ENCODE data around the gene BEST1.
"Not testable (repeated sequence)": the region's sequence is repeated elsewhere in the genome, so short reads cannot be mapped to it uniquely, and the experiment has no call there.

Gene BEST1

GRCh38 chr11:61980783-61981541 is 30.8 kb downstream of the BEST1 start:
- DNase-seq = no peak

GRCh38 chr11:61983419-61983818 is 33.3 kb downstream of the BEST1 start:
- no peak for DNase-seq

GRCh38 chr11:61985869-61986268 is 35.7 kb downstream of the BEST1 start:
- DNase-seq = no peak

GRCh38 chr11:61994981-61995380 is 44.8 kb downstream of the BEST1 start:
- no peak for DNase-seq

- no peak for DNase-seq
Observed at GRCh38 chr11:61996933-61997332, 46.8 kb downstream of the BEST1 start.

DNA sequence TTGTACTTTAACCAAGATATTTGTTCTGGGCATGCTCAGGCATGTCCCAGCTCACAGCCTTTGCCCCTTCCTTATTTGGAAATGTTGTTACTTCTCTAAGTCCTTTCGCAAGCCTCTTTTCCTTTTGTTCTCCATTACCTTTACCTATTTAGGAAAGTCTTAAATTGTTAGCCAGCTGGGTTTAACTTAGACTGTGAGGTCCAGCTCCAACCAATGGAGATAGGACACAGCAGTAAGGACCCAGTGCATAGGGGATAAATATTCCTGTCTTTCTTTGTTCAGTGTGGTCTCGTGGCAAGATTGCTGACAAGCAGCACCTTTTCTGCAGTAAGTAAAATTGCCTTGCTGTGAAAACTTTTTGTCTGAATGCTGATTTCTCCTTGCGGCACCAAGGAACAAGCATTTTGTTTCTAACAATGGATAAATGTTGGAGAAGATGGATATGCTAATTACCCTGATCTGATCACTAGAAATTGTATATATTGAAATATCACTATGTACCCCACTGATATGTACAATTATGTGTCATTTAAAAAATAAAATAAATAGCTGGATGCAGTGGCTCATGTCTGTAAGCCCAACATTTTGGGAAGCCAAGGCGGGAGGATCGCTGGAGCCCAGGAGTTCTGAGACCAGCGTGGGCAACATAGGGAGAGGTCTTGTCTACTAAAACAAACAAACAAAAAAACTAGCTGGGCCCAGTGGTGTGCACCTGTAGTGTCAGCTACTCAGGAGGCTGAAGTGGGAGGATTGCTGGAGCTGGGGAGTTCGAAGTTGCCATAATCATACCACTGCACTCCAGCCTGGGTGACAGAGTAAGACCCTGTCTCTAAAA is 49.2 kb downstream of the BEST1 start:
- DNase-seq = no peak

DNA sequence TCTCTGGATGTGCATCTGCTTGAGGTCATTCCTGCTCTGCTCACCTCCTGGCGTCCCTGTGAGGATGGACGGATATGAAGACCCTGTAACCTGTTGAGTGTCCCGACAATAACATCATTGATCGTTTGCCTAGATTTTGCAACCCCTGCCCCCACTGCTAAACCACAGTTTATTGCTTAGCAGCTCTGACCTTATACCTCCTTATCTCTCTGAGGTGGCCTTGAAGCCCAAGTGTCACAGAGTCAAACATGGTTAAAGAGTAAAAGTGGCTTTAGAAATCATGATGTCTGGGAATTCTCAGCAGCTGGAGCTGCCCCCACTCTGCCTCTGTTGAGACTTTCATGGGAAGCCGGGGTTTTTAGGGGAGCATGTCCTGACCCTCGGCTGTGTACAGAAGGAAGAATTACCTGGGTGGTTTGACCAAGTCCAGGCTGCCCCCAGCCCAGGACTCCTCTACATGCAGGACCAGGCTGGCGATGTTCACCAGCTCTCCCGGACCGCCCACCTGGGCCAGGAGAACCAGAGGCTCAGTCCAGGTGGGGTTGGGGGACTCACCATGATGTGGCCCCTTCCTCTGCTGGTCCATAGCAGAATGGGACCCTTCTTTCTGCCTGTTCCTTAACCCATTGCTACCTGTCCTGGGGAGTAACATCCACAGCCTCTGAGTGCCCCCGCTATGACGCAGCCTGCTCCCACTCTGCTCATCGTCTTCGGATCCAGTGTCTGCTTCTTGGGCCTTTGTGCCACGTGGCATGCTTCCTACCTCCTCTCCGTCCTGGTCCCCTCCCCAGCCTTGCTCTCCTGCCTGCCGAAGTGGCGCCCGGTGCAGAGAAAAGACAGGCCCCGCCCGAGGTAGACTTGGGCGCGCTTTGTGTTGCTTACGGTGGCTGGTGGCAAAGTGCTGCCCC is 50.6 kb downstream of the BEST1 start:
- DNase-seq = no peak

DNA sequence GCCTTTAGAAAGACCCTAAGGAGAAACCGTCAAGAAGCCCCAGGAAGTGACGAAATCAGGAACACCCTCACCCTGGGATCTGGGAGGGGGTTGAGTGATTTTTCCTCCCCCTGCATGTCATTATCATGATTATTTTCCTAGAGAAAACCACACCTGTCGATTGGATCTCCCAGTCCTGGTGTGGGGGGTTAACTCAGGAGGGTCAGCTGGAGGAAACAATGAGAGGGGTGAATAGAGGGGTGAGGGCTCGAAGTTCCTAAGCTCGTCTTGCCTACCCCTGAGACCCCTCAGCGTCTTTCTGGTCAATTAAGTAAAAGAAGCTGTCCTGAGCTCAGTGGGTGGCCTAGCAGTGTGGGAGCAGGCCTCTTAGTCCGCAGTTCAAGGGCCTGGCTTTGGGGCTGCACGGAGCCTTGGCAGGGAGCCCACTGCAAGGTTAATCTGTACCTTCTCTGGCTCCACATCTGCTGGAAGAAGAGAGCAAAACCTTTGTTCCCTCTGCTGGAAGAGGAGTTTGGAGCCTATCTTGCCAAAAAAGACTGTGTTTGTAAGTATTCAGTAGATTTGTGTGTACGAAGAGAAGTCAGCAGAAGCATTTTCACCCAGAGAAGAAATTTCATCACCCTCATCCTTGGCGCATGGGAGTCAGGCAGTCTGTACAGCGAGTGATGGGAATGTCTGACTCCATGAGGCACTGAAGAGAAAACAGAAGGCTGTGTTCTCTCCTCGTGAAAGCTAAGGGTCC is 51.5 kb downstream of the BEST1 start:
- DNase-seq = no peak

- DNase-seq = not testable (repeated sequence)
Observed at GRCh38 chr11:62002283-62002682, 52.1 kb downstream of the BEST1 start.

- DNase-seq = peak; percentile 12
Observed at GRCh38 chr11:62004473-62004872, 54.3 kb downstream of the BEST1 start.

DNA sequence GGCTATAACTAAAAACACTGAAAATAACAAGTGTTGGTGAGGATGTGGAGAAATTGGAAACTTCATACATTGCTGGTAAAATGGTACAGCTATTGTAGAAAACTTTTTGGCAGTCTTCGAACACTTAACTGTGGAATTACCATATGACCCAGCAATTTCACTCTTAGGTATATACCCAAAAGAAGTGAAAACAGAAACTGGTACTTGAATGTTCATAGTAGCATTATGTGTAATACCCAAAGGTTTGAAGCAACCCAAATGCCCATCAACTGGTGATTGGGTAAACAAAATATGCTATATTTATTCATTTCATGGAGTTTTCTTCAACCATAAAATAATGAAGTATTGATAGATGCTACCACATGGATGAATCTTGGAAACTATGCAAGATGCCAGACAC is 58.0 kb downstream of the BEST1 start:
- no peak for DNase-seq

- DNase-seq = no peak
Observed at GRCh38 chr11:62010935-62011528, 60.9 kb downstream of the BEST1 start.

DNA sequence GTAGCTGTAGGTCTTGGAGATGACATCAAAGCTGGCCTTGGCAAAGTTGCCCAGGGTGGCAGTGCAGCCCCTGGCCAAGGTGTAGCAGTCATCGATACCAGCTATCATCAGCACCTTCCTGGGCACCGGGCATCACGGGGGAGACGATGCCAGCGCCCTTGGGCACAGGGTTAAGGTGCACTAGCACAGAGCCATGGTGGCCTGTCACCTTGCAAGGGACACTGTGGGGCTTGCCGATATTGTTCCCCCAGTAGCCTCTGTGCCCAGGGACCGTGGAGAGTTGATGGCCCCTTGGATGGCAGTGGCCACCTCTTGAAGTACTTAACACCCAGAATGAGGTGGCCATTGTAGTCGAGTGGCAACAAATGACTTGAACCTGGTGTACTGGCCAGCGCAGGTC is 61.7 kb downstream of the BEST1 start:
- DNase-seq = no peak

GRCh38 chr11:62012451-62012831 is 62.3 kb downstream of the BEST1 start:
- DNase-seq = no peak

DNA sequence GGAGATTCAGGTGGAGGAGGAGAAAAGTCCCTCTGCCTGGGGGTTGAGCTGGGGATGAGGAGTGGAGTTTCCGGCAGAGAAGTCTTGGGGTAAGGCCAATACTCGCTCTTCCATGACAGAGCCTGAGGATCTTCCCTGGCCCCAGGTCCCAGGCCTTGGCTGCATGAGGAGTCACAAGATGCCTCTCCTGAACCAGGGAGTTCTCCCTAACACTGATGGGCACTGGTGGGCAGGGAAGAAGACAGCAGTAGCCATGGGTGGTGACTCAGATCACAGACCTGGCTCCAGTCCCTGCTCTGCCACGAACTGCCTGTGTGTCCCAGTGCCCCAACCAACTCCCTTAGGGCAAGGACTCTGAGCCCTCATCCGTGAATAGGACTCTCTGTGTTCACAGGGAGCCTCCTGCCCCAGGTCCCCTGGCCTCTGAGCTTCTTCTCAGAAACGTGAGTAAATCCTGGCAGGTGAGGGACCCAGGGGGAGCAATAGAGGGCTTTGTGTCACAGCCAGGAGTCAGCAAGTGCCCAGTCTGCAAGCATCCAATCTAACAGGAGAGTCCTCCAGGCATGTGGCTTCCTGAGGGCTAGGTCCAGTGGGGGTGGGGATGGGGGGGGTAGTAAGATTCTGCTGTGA is 62.8 kb downstream of the BEST1 start:
- no peak for DNase-seq
